SH-SY5Y (cell line): ENCODE results near the gene SATB1.

ENCODE experiments used
- GATA2 ChIP-seq: IDR thresholded peaks from 2 replicates; pipeline ENCODE4 v1.6.1; 2011; ENCODE audit warnings: mild to moderate bottlenecking, low read depth, low read length
- GATA3 ChIP-seq: IDR thresholded peaks from 2 replicates; pipeline ENCODE4 v1.6.1; 2011; ENCODE audit warnings: low read depth, mild to moderate bottlenecking, low read length, moderate library complexity

GRCh38 chr3:18415167-18415566 is 10.0 kb downstream of the SATB1 start:
- TF ChIP-seq GATA2 (peak; percentile 73), GATA3 (peak; percentile 80)
